Mesendoderm (in vitro differentiated cells): ENCODE measurements around the gene ABCC4.
A peak's percentile ranks its signal among the peaks of the same experiment; 100 is the strongest.
"Not testable (repeated sequence)": the region's sequence is repeated elsewhere in the genome, so short reads cannot be mapped to it uniquely, and the experiment has no call there.

Source experiments
- DNase-seq: peaks from one replicate; pipeline ENCODE4 v3.0.0; 2013
- H2AK5ac ChIP-seq: 2 replicates; pipeline ENCODE4 v1.6.1; 2013; ENCODE audit warnings: low read length, inconsistent platforms
- H2BK120ac ChIP-seq: 2 replicates; pipeline ENCODE4 v1.6.1; 2013; ENCODE audit warnings: low read depth, mild to moderate bottlenecking, low read length, moderate library complexity, mixed read lengths
- H2BK15ac ChIP-seq: replicated peaks from 2 replicates; pipeline ENCODE4 v1.6.1; 2013; ENCODE audit warnings: low read depth, mild to moderate bottlenecking, moderate library complexity
- H2BK5ac ChIP-seq: 2 replicates; pipeline ENCODE4 v1.6.1; 2013; ENCODE audit warnings: low read length, inconsistent platforms
- H3K18ac ChIP-seq: 2 replicates; pipeline ENCODE4 v1.6.1; 2013; ENCODE audit warnings: mild to moderate bottlenecking, low read length, mixed read lengths
- H3K23ac ChIP-seq: one replicate; pipeline ENCODE4 v1.6.1; 2013; ENCODE audit warnings: low read length
- H3K27ac ChIP-seq: 2 replicates; pipeline ENCODE4 v1.5.1; 2013; ENCODE audit warnings: low read depth, mild to moderate bottlenecking, inconsistent platforms, low read length, moderate library complexity
- H3K27me3 ChIP-seq: 2 replicates; pipeline ENCODE4 v1.6.1; 2013; ENCODE audit warnings: low read length, control low read depth, mild to moderate bottlenecking, inconsistent platforms; ENCODE audit not compliant: insufficient read depth, poor library complexity
- H3K36me3 ChIP-seq: 2 replicates; pipeline ENCODE4 v1.6.1; 2013; ENCODE audit warnings: low read length, inconsistent platforms; ENCODE audit not compliant: control insufficient read depth, insufficient read depth
- H3K4ac ChIP-seq: one replicate; pipeline ENCODE4 v1.6.1; 2013; ENCODE audit warnings: low read depth, mild to moderate bottlenecking, low read length, moderate library complexity
- H3K4me1 ChIP-seq: 2 replicates; pipeline ENCODE4 v1.6.1; 2013; ENCODE audit warnings: low read depth, low read length, inconsistent platforms; ENCODE audit not compliant: control insufficient read depth
- H3K4me2 ChIP-seq: 2 replicates; pipeline ENCODE4 v1.6.1; 2013; ENCODE audit warnings: low read length
- H3K4me3 ChIP-seq: 2 replicates; pipeline ENCODE4 v1.5.1; 2013; ENCODE audit warnings: mild to moderate bottlenecking, low read length
- H3K56ac ChIP-seq: one replicate; pipeline ENCODE4 v1.6.1; 2013; ENCODE audit warnings: low read length
- H3K79me1 ChIP-seq: 2 replicates; pipeline ENCODE4 v1.6.1; 2013; ENCODE audit warnings: low read length, inconsistent platforms
- H3K79me2 ChIP-seq: 2 replicates; pipeline ENCODE4 v1.6.1; 2013; ENCODE audit warnings: mild to moderate bottlenecking, low read length; ENCODE audit not compliant: control insufficient read depth, insufficient read depth
- H3K9ac ChIP-seq: 2 replicates; pipeline ENCODE4 v1.6.1; 2013; ENCODE audit warnings: low read length, inconsistent platforms
- H4K5ac ChIP-seq: one replicate; pipeline ENCODE4 v1.6.1; 2013; ENCODE audit warnings: low read length
- H4K8ac ChIP-seq: one replicate; pipeline ENCODE4 v1.6.1; 2013; ENCODE audit warnings: low read depth, mild to moderate bottlenecking, control low read depth, low read length, moderate library complexity
- WGBS: extraction: QIAGEN DNeasy Blood & Tissue Kit; methylation state at CpG from one replicate; pipeline ENCODE4 v1.1.7; 2013; ENCODE audit warnings: low lambda C conversion rate, missing lambda C conversion rate; ENCODE audit not compliant: insufficient coverage; ENCODE audit errors: extremely low coverage; 5-methylcytosine and 5-hydroxymethylcytosine counted together

Gene ABCC4

DNA sequence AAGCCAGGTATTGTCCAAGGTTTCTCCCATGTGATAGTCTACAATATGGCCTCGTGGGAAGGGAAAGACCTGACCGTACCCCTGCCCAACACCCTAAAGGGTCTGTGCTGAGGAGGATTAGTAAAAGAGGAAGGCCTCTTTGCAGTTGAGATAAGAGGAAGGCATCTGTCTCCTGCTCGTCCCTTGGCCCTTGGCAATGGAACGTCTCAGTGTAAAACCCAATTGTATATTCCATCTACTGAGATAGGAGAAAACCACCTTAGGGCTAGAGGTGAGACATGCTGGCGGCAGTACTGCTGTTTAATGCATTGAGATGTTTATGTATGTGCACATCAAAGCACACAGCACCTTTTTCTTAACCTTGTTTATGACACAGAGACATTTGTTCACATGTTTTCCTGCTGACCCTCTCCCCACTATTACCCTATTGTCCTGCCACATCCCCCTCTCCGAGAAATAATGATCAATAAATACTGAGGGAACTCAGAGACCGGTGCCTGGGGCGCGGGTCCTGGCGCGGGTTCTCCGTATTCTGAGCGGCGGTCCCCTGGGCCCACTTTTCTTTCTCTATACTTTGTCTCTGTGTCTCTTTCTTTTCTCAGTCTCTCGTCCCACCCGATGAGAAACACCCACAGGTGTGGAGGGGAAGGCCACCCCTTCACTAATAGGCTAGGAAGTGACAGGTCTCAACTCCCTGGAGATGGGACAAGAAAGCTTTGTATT lies 32.7 kb downstream of the ABCC4 start:
- not testable (repeated sequence) for H2BK120ac ChIP-seq, H3K4me1 ChIP-seq, H3K4ac ChIP-seq, H3K79me1 ChIP-seq, H2BK15ac ChIP-seq, H3K4me3 ChIP-seq, H3K27me3 ChIP-seq, H4K5ac ChIP-seq, DNase-seq, H3K27ac ChIP-seq, H2AK5ac ChIP-seq, H3K79me2 ChIP-seq, H3K36me3 ChIP-seq, H3K9ac ChIP-seq, H3K18ac ChIP-seq, H2BK5ac ChIP-seq, H3K56ac ChIP-seq, H3K23ac ChIP-seq, H3K4me2 ChIP-seq, H4K8ac ChIP-seq
- WGBS, result no CpG with 5 or more reads among the region's 16 CpGs

GRCh38 chr13:95267662-95268342 lies 33.4 kb downstream of the ABCC4 start:
- no peak overlapping the region for H4K5ac ChIP-seq
- H2BK15ac ChIP-seq, result no peak overlapping the region
- no peak overlapping the region for H3K27ac ChIP-seq
- H2AK5ac ChIP-seq, result no peak overlapping the region
- no peaks in the 10 kb centered on the region for H3K27me3 ChIP-seq
- H3K36me3 ChIP-seq, result no peaks in the 10 kb centered on the region
- peak; percentile 11 for DNase-seq
- H3K4me2 ChIP-seq, result no peak overlapping the region
- H3K9ac ChIP-seq, result no peak overlapping the region
- H4K8ac ChIP-seq, result no peak overlapping the region
- no peaks in the 10 kb centered on the region for H3K79me1 ChIP-seq
- H3K79me2 ChIP-seq, result no peaks in the 10 kb centered on the region
- H2BK5ac ChIP-seq, result no peak overlapping the region
- no peak overlapping the region for H3K23ac ChIP-seq
- H3K18ac ChIP-seq, result no peak overlapping the region
- H3K4me3 ChIP-seq, result no peak overlapping the region
- no peak overlapping the region for H3K4ac ChIP-seq
- no peaks in the 10 kb centered on the region for H3K4me1 ChIP-seq
- H2BK120ac ChIP-seq, result no peak overlapping the region
- WGBS, result no CpG with 5 or more reads among the region's 6 CpGs
- H3K56ac ChIP-seq, result no peak overlapping the region

- H3K4me3 ChIP-seq, result no peak overlapping the region
- no peaks in the 10 kb centered on the region for H3K79me2 ChIP-seq
- H3K4ac ChIP-seq, result no peak overlapping the region
- H3K27ac ChIP-seq, result no peak overlapping the region
- H3K56ac ChIP-seq, result no peak overlapping the region
- H3K23ac ChIP-seq, result no peak overlapping the region
- H3K4me2 ChIP-seq, result no peak overlapping the region
- H2BK5ac ChIP-seq, result no peak overlapping the region
- no peak overlapping the region for H3K18ac ChIP-seq
- no peak overlapping the region for H2AK5ac ChIP-seq
- no peak overlapping the region for H4K8ac ChIP-seq
- WGBS, result no CpG with 5 or more reads among the region's 3 CpGs
- H3K27me3 ChIP-seq, result no peaks in the 10 kb centered on the region
- no peak overlapping the region for H2BK120ac ChIP-seq
- no peaks in the 10 kb centered on the region for H3K36me3 ChIP-seq
- no peak overlapping the region for H2BK15ac ChIP-seq
- DNase-seq, result no peak
- no peak overlapping the region for H3K9ac ChIP-seq
- H4K5ac ChIP-seq, result no peak overlapping the region
- no peaks in the 10 kb centered on the region for H3K4me1 ChIP-seq
- H3K79me1 ChIP-seq, result no peaks in the 10 kb centered on the region
These were observed 37.0 kb downstream of the ABCC4 start for GRCh38 chr13:95264225-95264624.

- Histone ChIP-seq H3K36me3 (no peaks in the 10 kb centered on the region), H3K9ac (no peak overlapping the region), H3K4me1 (no peaks in the 10 kb centered on the region), H3K4me3 (no peak overlapping the region), H3K27ac (no peak overlapping the region), H4K5ac (no peak overlapping the region), H2BK5ac (no peak overlapping the region), H4K8ac (no peak overlapping the region), H3K4me2 (no peak overlapping the region), H3K23ac (no peak overlapping the region), H3K27me3 (no peaks in the 10 kb centered on the region), H3K79me1 (no peaks in the 10 kb centered on the region), H2BK120ac (no peak overlapping the region), H2AK5ac (no peak overlapping the region), H2BK15ac (no peak overlapping the region), H3K18ac (no peak overlapping the region), H3K56ac (no peak overlapping the region), H3K4ac (no peak overlapping the region), H3K79me2 (no peaks in the 10 kb centered on the region)
- DNase-seq, result no peak
- no CpG with 5 or more reads among the region's 9 CpGs for WGBS
These were observed 38.3 kb downstream of the ABCC4 start for GRCh38 chr13:95262837-95263384.

GRCh38 chr13:95261956-95262355 lies 39.3 kb downstream of the ABCC4 start:
- H3K79me2 ChIP-seq, result no peaks in the 10 kb centered on the region
- H3K79me1 ChIP-seq, result no peaks in the 10 kb centered on the region
- no peak overlapping the region for H4K5ac ChIP-seq
- H3K27me3 ChIP-seq, result no peaks in the 10 kb centered on the region
- no peak overlapping the region for H3K4me2 ChIP-seq
- H2BK120ac ChIP-seq, result no peak overlapping the region
- no peaks in the 10 kb centered on the region for H3K36me3 ChIP-seq
- no peaks in the 10 kb centered on the region for H3K4me1 ChIP-seq
- H3K9ac ChIP-seq, result no peak overlapping the region
- H3K56ac ChIP-seq, result no peak overlapping the region
- H4K8ac ChIP-seq, result no peak overlapping the region
- H2BK5ac ChIP-seq, result no peak overlapping the region
- H3K4me3 ChIP-seq, result no peak overlapping the region
- no CpG with 5 or more reads among the region's 3 CpGs for WGBS
- H3K18ac ChIP-seq, result no peak overlapping the region
- no peak overlapping the region for H2AK5ac ChIP-seq
- H2BK15ac ChIP-seq, result no peak overlapping the region
- DNase-seq, result no peak
- no peak overlapping the region for H3K23ac ChIP-seq
- no peak overlapping the region for H3K4ac ChIP-seq
- H3K27ac ChIP-seq, result no peak overlapping the region
